Fibroblast of mammary gland (primary cell): Measurements from ENCODE around the gene PDSS2.
A peak's percentile ranks its signal among the peaks of the same experiment; 100 is the strongest.
"Not testable (repeated sequence)": the region's sequence is repeated elsewhere in the genome, so short reads cannot be mapped to it uniquely, and the experiment has no call there.

Source experiments
- DNase-seq: peaks from one replicate; pipeline ENCODE4 v3.0.0-alpha.2; 2010; ENCODE audit warnings: low read depth
- H3K4me3 ChIP-seq: 2 replicates; pipeline ENCODE4 v1.5.1; 2011; ENCODE audit warnings: low read depth, mild to moderate bottlenecking, low read length, moderate library complexity; ENCODE audit not compliant: control insufficient read depth
- CTCF ChIP-seq: conservative IDR thresholded peaks from 2 replicates; pipeline ENCODE4 v1.5.1; 2011; ENCODE audit warnings: low read depth, low read length, inconsistent platforms; ENCODE audit not compliant: control insufficient read depth, insufficient read depth

The PDSS2 gene

GRCh38 chr6:107173779-107174178 is 285.6 kb downstream of the PDSS2 start:
- no peak overlapping the region for H3K4me3 ChIP-seq
- TF ChIP-seq CTCF: no peak
- peak; percentile 17 for DNase-seq

- no peak overlapping the region for H3K4me3 ChIP-seq
- DNase-seq: no peak
- TF ChIP-seq CTCF: no peak
Measured at GRCh38 chr6:107171513-107171912, 287.9 kb downstream of the PDSS2 start.

- DNase-seq, H3K4me3 ChIP-seq: not testable (repeated sequence)
Measured at GRCh38 chr6:107164299-107164698, 295.1 kb downstream of the PDSS2 start.

GRCh38 chr6:107161521-107161920 is 297.8 kb downstream of the PDSS2 start:
- TF ChIP-seq CTCF: no peak
- DNase-seq: no peak
- no peak overlapping the region for H3K4me3 ChIP-seq

GRCh38 chr6:107156617-107157016 is 302.7 kb downstream of the PDSS2 start:
- TF ChIP-seq CTCF: no peak
- no peak for DNase-seq
- no peak overlapping the region for H3K4me3 ChIP-seq

GRCh38 chr6:107154801-107155160 is 304.6 kb downstream of the PDSS2 start:
- no peak overlapping the region for H3K4me3 ChIP-seq
- TF ChIP-seq CTCF: no peak
- DNase-seq: no peak

GRCh38 chr6:107154131-107154800 is 305.1 kb downstream of the PDSS2 start:
- no peak for DNase-seq
- no peak for TF ChIP-seq CTCF
- H3K4me3 ChIP-seq: no peak overlapping the region
